GM21423 (cell line): Measurements from ENCODE around the gene SLC25A21.

Source experiments
- ATAC-seq: cut with Tn5 transposase; IDR thresholded peaks from one replicate; pipeline ENCODE4 v1.9.1; 2021; ENCODE audit warnings: mild to moderate bottlenecking, moderate library complexity; ENCODE audit not compliant: unreplicated experiment

Gene SLC25A21

DNA sequence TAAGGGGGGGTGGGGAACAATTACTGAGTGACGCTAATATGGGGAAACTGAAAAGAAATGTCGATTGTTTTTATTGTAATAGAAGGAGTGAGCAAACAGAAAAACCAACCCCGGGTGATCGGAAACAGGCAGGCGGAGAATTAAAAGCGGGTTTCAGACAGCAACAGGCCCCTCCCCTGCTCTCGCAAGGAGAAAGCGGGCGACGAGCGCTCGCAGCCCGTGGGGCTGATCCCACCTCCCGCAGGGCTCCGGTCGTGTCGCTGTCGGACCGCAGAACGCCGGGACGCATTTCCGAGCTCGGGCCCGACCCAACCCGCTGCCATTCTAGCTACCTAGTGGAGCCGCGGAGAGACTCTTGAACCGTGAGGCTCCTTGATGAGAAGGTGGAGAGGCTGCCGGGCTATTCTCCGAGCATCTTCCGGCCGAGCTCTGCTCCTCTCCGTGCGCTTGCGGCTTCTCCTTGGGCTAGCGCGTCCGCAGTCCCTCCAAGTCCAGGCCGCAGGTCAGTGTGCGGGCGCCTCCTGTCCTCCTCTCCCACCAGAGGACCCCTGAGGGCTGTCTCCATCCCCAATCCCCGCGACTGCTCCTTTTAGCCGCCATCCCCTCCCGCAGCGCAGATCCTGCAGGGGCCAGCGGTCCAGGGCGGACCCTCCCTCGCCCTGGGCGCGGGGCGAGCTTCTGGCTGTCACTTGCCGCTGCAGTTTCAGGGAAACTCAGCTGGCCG is 514.8 kb downstream of the SLC25A21 start:
- ATAC-seq: no peak

DNA sequence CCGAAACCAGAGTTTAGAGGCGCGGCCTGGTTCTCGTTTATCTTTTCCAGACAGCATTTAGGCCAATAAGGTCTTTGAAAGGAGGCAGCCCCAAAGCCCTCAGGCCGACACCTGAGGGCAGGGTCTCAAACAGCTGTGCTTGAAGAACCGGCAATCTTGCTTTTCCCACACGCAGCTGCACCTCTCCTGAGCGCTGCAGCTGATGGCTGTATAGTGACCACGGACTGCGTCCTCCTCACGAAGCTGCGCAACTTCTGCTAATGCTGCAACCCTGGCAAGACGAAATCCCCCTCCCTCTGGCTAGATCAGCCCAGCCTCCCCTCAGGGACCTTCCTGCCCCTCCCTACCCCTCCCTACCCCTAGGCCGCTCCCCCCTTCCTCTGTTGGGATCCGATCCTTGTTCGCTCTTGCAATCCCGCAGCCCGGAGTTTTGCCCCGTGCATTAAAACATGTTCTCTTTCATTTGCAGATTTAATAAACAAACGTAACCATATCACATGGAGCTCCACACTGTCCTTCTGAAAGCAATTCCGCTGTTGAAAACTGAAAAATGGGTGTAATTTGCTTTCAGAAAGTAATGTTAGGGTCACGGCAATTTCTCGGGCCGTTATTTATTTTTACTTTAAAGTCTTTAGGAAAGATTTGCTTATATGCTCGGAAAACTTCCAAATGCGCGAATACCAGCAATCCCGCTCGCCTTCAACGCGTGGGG is 515.6 kb downstream of the SLC25A21 start:
- ATAC-seq: no peak

DNA sequence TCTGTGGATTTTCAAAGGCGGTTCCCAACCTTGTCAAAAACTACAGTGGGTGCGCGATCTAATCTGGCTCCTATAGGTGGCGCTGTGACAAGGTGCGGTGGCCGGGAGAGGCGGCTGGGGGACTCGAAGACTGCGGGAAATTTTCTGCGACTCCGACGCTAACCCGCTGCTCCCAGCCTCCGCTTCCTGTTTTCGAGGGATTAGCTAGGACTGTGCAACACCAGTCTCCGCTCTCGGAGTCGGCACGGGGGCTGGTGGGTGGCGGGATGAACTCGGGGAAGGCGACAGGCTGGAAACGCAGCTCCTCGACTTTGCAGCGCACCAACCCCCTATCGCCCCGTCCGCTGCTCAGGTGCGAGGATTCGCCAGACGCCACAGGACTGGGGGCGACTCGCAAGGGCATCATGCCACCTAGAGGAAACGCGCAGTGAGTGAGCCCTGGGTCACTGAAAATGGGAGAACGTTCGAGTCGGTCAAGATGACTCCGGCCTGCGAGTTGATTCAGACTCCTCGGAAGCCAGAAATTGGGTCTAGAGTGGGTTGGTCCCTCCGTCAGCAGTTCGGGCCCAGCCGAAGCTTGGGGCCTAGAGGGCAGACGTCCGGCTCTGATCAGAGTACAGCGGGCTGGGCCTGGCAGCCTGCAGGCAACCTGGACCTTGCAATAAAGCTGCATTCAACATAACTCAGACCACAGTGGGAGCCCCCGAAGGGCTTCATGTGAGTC is 516.3 kb downstream of the SLC25A21 start:
- no peak for ATAC-seq

DNA sequence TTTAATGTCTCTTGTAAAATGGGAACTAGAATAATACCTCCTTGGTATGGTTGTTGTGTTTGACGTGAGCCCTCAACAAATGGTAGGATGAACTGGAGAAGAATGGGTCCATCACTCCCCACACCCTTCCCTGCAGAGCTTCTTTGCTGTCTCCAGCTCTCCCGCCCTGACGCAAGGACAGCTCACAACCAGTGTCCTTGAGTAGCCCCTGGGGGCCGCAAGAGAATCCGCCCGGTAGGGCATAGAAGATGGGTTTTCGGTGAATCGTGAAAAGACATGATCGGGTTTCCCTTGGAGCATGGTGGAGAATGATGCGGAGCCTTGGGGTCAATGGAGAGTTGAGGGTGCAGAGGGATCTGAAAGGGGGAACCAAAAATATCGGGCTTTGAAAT is 516.8 kb downstream of the SLC25A21 start:
- ATAC-seq: no peak

DNA sequence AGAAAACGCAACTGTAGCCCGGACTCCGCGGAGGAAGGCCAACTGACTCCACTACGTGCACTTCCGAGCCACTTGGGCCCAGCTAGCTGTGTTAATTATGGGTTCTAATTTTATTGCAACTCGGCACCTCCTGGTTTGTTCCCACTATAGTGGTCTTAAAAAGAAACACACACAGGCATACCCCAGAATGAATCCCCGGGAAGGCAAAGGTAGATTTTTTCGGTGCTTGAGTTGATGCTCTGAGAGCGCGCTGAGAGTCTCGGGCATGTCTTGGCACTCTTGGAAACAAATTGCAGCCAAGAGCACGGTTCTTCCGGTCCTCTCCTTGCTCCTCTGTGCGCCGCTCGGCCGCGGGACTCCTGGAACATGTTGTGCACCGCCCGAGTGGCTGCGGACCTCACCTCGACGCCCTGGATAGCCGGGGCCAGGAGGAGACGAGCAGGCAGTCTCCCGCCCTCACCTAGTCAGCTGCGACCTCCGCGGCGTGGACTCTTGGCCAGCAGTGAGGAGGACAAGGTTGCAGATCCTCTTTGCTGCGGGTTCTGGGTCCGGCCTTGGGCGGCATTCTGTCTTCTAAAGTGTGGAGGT is 517.5 kb downstream of the SLC25A21 start:
- no peak for ATAC-seq

DNA sequence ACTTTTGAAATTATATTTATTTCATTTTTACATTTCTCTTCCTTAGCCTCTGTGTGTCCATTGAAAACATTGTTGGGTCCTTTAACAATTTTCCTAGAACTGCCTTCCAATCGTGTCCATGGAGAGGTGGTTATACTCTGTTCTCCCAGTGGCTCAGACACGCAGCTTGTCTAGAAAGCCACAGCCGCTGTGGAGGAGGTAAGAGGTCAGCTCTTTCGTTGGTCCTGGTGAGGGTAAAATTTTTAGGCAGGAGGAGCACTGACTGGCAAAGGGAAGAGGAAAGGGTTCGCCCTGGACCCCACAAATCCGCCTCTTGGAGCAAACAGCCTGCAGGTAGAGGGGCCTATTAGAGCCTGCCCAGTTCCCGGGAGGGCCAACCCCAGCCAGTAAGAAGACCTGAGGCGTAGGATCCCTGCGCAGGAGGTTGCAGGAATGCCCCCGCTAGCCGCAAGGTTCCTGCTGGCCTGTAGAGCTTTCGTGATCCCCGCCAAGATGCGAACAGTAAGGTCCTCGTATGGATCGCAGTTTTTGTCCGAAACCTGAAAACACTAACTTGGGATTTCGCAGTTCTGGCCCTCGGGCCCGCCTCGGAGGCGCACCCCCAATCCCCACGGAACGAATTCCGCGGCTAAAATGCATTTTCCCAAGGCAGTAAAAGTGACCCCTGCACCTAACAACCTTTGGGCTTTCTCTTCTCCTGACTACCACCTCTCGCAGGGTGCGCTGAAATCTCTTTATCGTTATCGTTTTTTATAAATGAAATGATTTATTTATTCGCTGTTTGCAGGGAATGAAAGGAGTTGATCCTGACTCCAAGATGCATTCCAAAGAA is 518.2 kb downstream of the SLC25A21 start:
- no peak for ATAC-seq

DNA sequence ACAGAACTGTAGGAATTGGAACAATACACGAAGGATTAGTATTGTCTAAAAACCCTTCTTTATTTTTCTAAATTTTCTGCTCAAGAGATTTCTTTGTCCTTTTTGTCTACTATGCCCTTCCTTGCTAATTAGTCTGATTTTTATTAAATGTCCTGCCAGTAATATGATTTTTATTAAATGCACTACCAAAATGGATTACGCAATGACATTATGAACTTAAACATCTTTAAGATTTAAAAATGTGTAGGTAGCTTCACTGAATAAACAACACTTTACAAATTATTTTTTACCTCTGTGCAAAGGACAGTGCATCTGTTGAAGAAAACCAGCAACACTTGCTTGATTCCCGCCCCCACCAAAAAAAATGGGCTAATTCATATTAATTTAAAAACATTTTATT is 519.0 kb downstream of the SLC25A21 start:
- no peak for ATAC-seq

DNA sequence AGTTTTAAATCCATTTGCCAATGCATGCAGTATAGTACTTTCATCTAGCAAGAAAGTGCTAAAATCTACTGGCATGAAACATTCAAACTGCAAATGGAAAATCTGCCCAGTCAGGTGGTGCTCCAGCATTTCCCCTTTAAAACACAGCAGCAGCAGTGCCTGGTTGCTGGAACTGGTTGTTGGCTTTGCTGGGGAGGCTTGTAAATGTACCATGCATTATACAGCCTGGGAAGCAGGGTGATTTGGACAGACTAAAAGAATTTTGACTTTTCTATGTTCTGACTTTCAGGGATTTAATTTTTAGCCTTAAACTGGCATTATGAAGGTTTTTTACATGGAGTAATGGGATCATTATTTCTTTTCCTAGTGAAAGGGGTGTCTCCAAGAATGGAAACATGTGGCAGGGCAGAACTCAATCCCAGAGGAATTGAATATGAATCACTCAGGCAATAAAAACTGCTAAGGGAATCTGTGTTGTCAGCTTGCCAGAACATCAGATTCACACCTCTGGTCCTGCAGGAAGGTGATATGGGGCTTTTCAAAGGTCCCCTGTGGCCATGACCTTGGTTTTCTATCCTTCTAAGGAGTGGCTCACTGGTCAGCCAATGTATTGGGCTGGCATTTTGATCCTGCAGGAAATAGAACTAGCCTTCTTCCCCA is 519.7 kb downstream of the SLC25A21 start:
- ATAC-seq: no peak

DNA sequence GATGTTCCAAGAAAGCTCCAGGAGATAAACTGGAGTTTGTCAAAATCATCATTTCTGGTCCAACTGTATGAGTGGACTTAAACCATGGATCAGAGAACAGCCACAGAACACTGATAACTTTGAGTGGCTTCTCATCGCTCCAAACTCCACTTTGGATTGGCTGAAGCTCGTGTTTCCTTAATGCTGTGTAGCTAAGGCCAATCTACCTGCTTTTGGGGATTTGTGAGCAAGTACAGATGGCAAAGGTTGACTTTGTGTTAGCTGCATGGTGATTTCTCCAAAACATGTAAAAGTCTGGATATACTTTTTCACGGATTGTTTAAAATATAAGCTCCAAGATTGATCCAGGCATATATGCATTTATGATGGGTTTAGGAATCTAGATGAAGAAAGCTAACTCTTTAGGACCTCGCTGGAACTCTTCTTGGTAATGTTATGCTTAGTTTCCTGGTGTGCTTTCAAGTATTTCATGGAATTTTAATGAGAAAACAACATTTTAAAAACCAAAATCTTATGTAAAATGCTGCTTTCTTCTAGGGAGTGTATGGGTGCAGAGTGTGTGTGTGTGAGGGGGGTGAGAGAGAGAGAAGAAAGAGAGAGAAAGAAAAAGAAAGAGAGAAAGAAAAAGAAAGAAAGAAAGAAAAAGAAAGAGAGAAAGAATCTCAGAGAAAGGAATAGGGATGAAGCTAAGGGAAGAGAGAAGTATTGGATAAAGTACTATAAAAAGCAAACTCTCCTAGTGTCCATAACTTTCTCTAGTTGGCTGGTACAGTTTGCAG is 522.3 kb downstream of the SLC25A21 start:
- no peak for ATAC-seq

DNA sequence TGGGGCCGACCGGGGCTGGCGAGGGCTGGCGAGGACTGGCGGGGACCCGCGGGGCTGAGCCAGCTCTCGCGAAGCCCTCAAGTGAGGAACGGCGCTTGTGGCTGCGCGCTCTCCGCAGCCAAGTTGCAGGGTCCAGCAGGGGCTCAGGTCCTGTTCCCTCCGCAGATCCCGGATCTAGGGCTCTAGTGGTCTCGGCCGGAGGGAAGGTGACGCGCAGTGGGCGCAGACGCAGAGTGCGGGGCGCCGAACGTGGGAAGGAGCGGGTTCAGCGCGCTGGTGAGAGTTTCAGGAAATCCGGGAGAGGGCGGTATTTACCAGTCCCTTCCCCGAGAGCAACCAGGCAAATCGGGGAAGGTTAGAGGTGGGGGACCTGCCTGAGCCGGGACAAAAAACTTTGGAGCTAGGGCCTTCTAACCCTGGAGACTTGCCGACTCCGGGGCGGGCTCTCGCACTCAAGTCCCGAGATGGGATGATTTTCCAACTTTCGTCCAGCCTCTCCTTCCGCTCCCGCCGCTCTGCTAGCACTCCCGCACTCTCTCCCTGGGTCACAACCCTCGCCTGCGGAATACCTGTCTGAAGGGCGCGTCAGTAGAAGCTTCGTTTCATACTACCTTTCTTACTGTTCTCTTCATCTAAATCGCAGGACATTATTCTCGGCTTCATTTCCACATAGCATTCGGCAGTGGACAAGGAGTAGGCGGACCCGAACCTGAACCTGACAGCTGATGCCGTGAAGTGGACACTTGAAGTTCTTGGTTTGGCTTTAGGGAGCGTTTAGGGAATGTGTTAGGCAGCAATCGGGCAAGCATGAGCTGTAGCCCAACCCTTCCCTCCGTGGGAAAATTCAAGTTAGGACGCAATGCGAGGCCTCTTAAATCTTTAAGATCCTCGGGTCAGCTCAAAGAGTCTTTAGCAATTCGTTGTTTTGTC is 524.3 kb downstream of the SLC25A21 start:
- no peak for ATAC-seq

DNA sequence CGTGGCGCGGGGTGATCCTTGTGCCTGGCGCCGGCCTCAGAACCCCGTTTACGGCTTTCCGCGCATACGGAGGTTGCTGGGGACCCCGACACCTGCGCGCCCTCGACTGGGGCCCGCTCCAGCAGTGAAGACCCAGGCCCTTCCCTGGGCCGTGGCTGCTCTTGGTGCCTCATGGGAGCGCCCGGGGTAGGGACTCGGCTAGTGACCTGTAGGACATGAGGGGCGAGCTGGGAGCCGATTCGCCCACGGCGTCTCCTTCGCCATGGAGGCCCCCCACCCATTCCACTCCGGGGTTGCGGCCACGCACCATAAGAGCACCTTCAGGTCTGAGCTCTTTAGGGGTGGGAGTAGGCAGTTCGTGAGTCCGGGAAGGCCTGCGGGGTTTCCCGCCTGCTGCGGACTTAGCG is 525.0 kb downstream of the SLC25A21 start:
- ATAC-seq: no peak

DNA sequence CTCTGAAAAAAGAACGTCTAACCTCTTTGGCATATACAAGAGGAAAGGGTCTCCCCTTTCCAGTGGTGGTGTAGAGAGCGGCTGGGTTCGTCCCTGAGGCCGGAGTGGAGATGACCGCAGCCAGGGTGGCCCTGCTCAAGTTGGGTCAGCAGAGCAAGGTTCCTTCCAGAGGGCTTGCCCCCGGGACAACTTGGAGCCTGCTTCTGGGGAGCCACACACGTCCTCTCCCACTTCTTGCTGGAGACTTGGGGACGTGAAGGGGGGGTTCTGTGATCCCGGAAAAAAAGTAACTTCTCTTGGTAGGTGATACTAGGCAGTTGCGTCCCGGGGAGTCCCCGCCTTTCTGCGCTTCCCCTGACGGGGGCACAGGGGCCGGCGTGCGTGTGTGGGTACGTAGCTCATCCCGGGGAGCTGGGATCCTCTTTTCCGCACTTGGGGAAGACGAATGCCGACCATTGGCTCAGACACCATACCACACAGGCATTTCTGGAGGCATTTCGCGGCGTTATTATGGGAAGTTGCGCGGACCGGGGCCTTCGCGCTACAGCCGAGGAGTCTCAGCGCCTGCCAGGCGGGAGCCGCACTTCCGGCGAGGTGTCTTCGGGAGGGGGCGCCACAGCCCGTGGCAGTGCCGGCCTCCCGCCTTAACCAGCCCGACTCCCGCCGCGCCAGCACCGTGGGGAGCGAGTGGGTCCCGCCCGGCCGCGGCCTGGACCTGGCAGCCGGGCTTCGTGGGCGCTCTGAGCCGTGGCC is 525.6 kb downstream of the SLC25A21 start:
- no peak for ATAC-seq

DNA sequence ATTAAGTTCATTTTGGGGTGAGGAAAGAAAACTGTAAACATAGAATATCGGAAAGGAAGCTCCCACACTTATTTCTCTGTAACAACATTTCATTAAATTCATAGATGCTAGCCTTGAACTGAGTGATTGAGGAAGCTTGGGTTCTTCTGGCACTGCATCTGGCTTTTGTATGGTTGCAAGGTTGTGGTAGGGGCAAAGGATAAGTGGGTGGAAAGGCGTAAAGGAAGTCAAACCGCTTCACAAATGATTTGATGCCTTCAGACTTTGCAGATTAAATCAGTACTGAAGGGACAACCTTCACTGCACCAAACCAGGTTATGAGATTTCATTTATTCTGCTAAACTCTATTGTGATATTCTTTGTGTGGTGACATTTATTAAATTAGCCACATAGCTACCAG is 538.8 kb downstream of the SLC25A21 start:
- ATAC-seq: no peak
